Testis (tissue), 3 donors: ENCODE measurements around the gene ANKRA2. TPM values are rescaled to one million over a fixed set of nuclear protein-coding genes. Genes with fewer than 3 reads are reported as not detected.

Experiments
- DNase-seq: peaks from one replicate; pipeline ENCODE4 v3.0.0-alpha.2; 2019
- H3K27ac ChIP-seq, 2 donors: fragments of 200-600 bp; sonication (generic); one replicate each; pipeline ENCODE4 v1.5.1; 2019
- H3K27me3 ChIP-seq: fragments of 200-600 bp; sonication (generic); one replicate; pipeline ENCODE4 v1.5.1; 2019
- H3K36me3 ChIP-seq: fragments of 200-600 bp; sonication (generic); one replicate; pipeline ENCODE4 v1.5.1; 2017; ENCODE audit warnings: low read depth; ENCODE audit errors: missing control alignments
- H3K4me1 ChIP-seq: fragments of 200-600 bp; sonication (generic); one replicate; pipeline ENCODE4 v1.5.1; 2019
- H3K4me3 ChIP-seq, 2 donors: fragments of 200-600 bp; sonication (generic); one replicate each; pipeline ENCODE4 v1.5.1; 2017 to 2019
- H3K9me3 ChIP-seq: fragments of 200-600 bp; sonication (generic); one replicate; pipeline ENCODE4 v1.5.1; 2017
- POLR2A ChIP-seq: fragments of 450-650 bp; IDR thresholded peaks from one replicate; pipeline ENCODE4 v1.6.1; 2017; ENCODE audit warnings: antibody characterized with exemption, mild to moderate bottlenecking, moderate library complexity
- WGBS, 2 donors: methylation state at CpG; one replicate each; pipeline ENCODE4 v1.1.5; 2018; 5-methylcytosine and 5-hydroxymethylcytosine counted together
- intact Hi-C: fragments of 100-400 bp; cut with DNase I; formaldehyde crosslinking; loops from one replicate; pipeline ENCODE4 v1.15.1; 2023; ENCODE audit warnings: low total_unique reads
- polyA plus RNA-seq: library from polyadenylated mRNA; stranded (reverse); fragments of 350-450 nt; fragmentation: Illumina TruSeq; extraction: RNeasy Lipid Tissue Mini Kit (QIAGEN cat#74804); gene quantifications from one replicate; pipeline ENCODE4 v1.2.3, GENCODE V29; 2014; ENCODE audit warnings: low read depth, low replicate concordance; ENCODE audit not compliant: insufficient read depth
- total RNA-seq, 2 donors: library from RNA; depleted of rRNA; stranded (reverse); fragments of >200 nt; gene quantifications; one replicate each; pipeline ENCODE4 v1.2.3, GENCODE V29; 2016
- TF ChIP-seq, protein P1 (sequence below), 3 experiments: fragments of 450-650 bp in 2 of 3; fragments of 200-600 bp in 1 of 3; sonication (generic) in 1 of 3; IDR thresholded peaks; one replicate each; pipeline ENCODE4 v1.5.1; 2016 to 2019; ENCODE audit warnings: antibody characterized with exemption in 3 of 3, mild to moderate bottlenecking in 2 of 3, moderate library complexity in 1 of 3

Gene ANKRA2
- total and polyA plus RNA-seq, 3 donors from 2014 or later = 20.3 to 34.7 (median 33.6) TPM

DNA sequence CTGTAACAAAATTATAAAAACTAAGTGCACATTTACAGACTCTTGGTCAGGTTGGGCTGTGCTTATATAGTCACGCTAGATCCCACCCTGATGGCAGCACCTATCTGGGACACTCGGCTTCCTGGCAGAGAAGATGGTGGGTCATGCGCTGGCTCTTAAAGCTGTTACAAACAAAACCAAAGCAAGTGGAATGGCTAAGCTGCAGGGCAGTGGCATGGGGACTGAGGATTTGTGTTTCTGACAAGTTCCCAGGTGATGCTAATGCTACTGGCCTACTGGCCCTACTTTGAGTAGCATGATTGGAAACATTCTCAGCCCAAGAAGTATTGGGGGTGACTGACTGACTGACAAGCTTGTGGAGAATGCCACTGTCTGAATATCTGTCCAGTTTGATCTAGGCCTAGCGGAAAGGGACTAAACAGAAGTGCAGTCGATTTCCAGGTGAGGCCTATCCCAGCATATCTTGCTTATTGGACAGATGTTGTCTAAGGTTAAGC, 58.9 kb downstream of the ANKRA2 start:
- no peaks in the 10 kb centered on the region for H3K9me3 ChIP-seq
- intact Hi-C loops = no loop called here
- TF ChIP-seq POLR2A = no peak
- TF ChIP-seq, protein P1, sequence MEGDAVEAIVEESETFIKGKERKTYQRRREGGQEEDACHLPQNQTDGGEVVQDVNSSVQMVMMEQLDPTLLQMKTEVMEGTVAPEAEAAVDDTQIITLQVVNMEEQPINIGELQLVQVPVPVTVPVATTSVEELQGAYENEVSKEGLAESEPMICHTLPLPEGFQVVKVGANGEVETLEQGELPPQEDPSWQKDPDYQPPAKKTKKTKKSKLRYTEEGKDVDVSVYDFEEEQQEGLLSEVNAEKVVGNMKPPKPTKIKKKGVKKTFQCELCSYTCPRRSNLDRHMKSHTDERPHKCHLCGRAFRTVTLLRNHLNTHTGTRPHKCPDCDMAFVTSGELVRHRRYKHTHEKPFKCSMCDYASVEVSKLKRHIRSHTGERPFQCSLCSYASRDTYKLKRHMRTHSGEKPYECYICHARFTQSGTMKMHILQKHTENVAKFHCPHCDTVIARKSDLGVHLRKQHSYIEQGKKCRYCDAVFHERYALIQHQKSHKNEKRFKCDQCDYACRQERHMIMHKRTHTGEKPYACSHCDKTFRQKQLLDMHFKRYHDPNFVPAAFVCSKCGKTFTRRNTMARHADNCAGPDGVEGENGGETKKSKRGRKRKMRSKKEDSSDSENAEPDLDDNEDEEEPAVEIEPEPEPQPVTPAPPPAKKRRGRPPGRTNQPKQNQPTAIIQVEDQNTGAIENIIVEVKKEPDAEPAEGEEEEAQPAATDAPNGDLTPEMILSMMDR (IDR thresholded peaks at IDR 0.05) = no peak
- no peaks in the 10 kb centered on the region for H3K36me3 ChIP-seq
- 77 to 83% methylated on average over 5 of the region's 5 CpGs for WGBS, 2 donors
- DNase-seq = no peak
- no peaks in the 10 kb centered on the region for H3K27me3 ChIP-seq
- no peaks in the 10 kb centered on the region for H3K4me1 ChIP-seq
- no peak overlapping the region for H3K27ac ChIP-seq
- H3K4me3 ChIP-seq = no peak overlapping the region

Other genes starting within 250 kb of the ANKRA2 start
- gene FOXD1, start 116.9 kb downstream of the ANKRA2 start, total RNA-seq = 10 to 100 TPM in 1 of 2 donors, 1 to 10 TPM in 1; 7.4 to 12.8 TPM
- 9.1 TPM for gene FOXD1, start 116.9 kb downstream of the ANKRA2 start, polyA plus RNA-seq
- 100 to 1,000 TPM; 232 to 277 TPM for gene BTF3, start 67.2 kb downstream of the ANKRA2 start, total RNA-seq
- 387 TPM for gene BTF3, start 67.2 kb downstream of the ANKRA2 start, polyA plus RNA-seq
- gene UTP15, start 104 bp upstream of the ANKRA2 start, total RNA-seq = 10 to 100 TPM; 34.9 to 36.7 TPM
- 11.4 TPM for gene UTP15, start 104 bp upstream of the ANKRA2 start, polyA plus RNA-seq
- 1 to 10 TPM; 8.0 to 8.7 TPM for gene ARHGEF28, start 60.6 kb upstream of the ANKRA2 start, total RNA-seq
- 3.9 TPM for gene ARHGEF28, start 60.6 kb upstream of the ANKRA2 start, polyA plus RNA-seq